ENCODE measurements around the gene UBE2E2. TPM values are rescaled to one million over a fixed set of nuclear protein-coding genes. Genes with fewer than 3 reads are reported as not detected.

UBE2E2 gene
- total RNA-seq, 1 experiment from 2014 or later, result 38.6 TPM

GRCh38 chr3:23552506-23552905 lies 349.4 kb downstream of the UBE2E2 start:
- no peaks in the 10 kb centered on the region for H3K36me3 Mint-ChIP-seq (ENCODE audit: insufficient read depth in 1 of 3, low read depth in 3 of 3)
- H3K27me3 ChIP-seq (ENCODE audit: insufficient read depth, low read length), result no peaks in the 10 kb centered on the region
- no peak overlapping the region for H3T11ph ChIP-seq (ENCODE audit: low read length)
- H4K5ac ChIP-seq (ENCODE audit: insufficient read length, low read depth, low read length), result no peak overlapping the region
- H3K14ac ChIP-seq (ENCODE audit: insufficient read depth, low read length), result no peak overlapping the region
- H3K23ac ChIP-seq (ENCODE audit: insufficient read length, low read depth, low read length), result no peak overlapping the region
- H2BK120ac ChIP-seq (ENCODE audit: low read depth, low read length, poor library complexity, severe bottlenecking), result no peak overlapping the region
- H2BK5ac ChIP-seq (ENCODE audit: insufficient read length, low read length), result no peak overlapping the region
- H3K4me3 Mint-ChIP-seq, result no peak overlapping the region
- H3K27ac ChIP-seq (ENCODE audit: insufficient read length, low read depth, low read length), result no peak overlapping the region
- H3K27ac Mint-ChIP-seq, result no peak overlapping the region
- H2BK12ac ChIP-seq (ENCODE audit: insufficient read length, low read depth, low read length), result no peak overlapping the region
- H3K4me1 ChIP-seq (ENCODE audit: insufficient read depth, low read length), result no peaks in the 10 kb centered on the region
- no peak overlapping the region for H3K9ac ChIP-seq (ENCODE audit: extremely low read depth, insufficient read length, low read length)
- H3K56ac ChIP-seq (ENCODE audit: insufficient read length, low read depth, low read length), result no peak overlapping the region
- no peaks in the 10 kb centered on the region for H3K9me3 Mint-ChIP-seq
- no peaks in the 10 kb centered on the region for H3K9me3 ChIP-seq (ENCODE audit: control insufficient read depth, low read depth, low read length)
- DNase-seq, result no peak
- peaks cover 4 to 11% of the 10 kb centered on the region in 2 experiments for H3K4me1 Mint-ChIP-seq
- H4K8ac ChIP-seq (replicated peaks; ENCODE audit: insufficient read length, low read depth, low read length), result no peak overlapping the region
- no peak overlapping the region for H3K4ac ChIP-seq (ENCODE audit: low read depth, low read length)
- H4K91ac ChIP-seq (ENCODE audit: insufficient read length, low read depth, low read length), result no peak overlapping the region
- no peak for TF ChIP-seq CTCF (conservative IDR thresholded peaks at IDR 0.05)
- H4K20me1 ChIP-seq (ENCODE audit: control insufficient read depth, insufficient read depth, insufficient read length), result no peaks in the 10 kb centered on the region
- no peaks in the 10 kb centered on the region for H3K79me1 ChIP-seq (ENCODE audit: insufficient read depth, low read depth, low read length, poor library complexity, severe bottlenecking)
- no peaks in the 10 kb centered on the region for H3K27me3 Mint-ChIP-seq (ENCODE audit: low read depth)
- no peaks in the 10 kb centered on the region for H3K23me2 ChIP-seq (ENCODE audit: insufficient read length, low read depth, low read length, poor library complexity, severe bottlenecking)
- H3K4me2 ChIP-seq (ENCODE audit: insufficient read depth, insufficient read length, low read length), result no peak overlapping the region
- no peak overlapping the region for H2AFZ ChIP-seq (ENCODE audit: low read length)
- no peak overlapping the region for H2AK5ac ChIP-seq (ENCODE audit: insufficient read length, low read length)
- H3K79me2 ChIP-seq (ENCODE audit: insufficient read depth, low read length), result no peaks in the 10 kb centered on the region
- H3K18ac ChIP-seq (ENCODE audit: insufficient read length, low read depth, low read length), result no peak overlapping the region
- WGBS (ENCODE audit: extremely low coverage, insufficient read length, low lambda C conversion rate), result no CpG with 5 or more reads among the region's 1 CpG
- H2BK20ac ChIP-seq (ENCODE audit: low read depth, low read length, poor library complexity, severe bottlenecking), result no peak overlapping the region
- no peak overlapping the region for H2BK15ac ChIP-seq (ENCODE audit: low read depth, low read length)

All from H9 (cell line).